Right renal cortex interstitium (tissue), 3 donors: ENCODE measurements around the gene AOPEP. TPM values are rescaled to one million over a fixed set of nuclear protein-coding genes. Genes with fewer than 3 reads are reported as not detected.
"Not testable (repeated sequence)": the region's sequence is repeated elsewhere in the genome, so short reads cannot be mapped to it uniquely, and the experiment has no call there.

Experiments
- DNase-seq, 3 donors: peaks; one replicate each; pipeline ENCODE4 v3.0.0-alpha.2; 2013; ENCODE audit warnings: low read depth in 3 of 3, low spot score in 2 of 3
- polyA plus RNA-seq, 3 donors: library from polyadenylated mRNA; unstranded; fragments of 120-200 nt; gene quantifications; one replicate each; pipeline ENCODE4 v1.2.1, GENCODE V29; 2013; ENCODE audit not compliant: insufficient read length in 3 of 3

AOPEP gene
- polyA plus RNA-seq, 3 donors, result 47.3 to 58.7 (median 51.8) TPM

GRCh38 chr9:94923326-94924089, 197.0 kb downstream of the AOPEP start:
- no peak for DNase-seq

- DNase-seq, result no peak
These were observed 199.4 kb downstream of the AOPEP start for GRCh38 chr9:94925751-94926430.

- no peak for DNase-seq
These were observed 199.9 kb downstream of the AOPEP start for GRCh38 chr9:94926431-94926800.

- no peak for DNase-seq
These were observed 200.7 kb downstream of the AOPEP start for GRCh38 chr9:94927048-94927761.

- no peak for DNase-seq
These were observed 201.5 kb downstream of the AOPEP start for GRCh38 chr9:94927762-94928670.

- DNase-seq, result no peak
These were observed 202.3 kb downstream of the AOPEP start for GRCh38 chr9:94928691-94929368.

- DNase-seq, result no peak
These were observed 202.9 kb downstream of the AOPEP start for GRCh38 chr9:94929369-94929756.

- no peak for DNase-seq
These were observed 204.6 kb downstream of the AOPEP start for GRCh38 chr9:94931036-94931633.

- no peak for DNase-seq
These were observed 205.2 kb downstream of the AOPEP start for GRCh38 chr9:94931740-94932139.

GRCh38 chr9:94932652-94933510, 206.4 kb downstream of the AOPEP start:
- no peak for DNase-seq

GRCh38 chr9:94933511-94933828, 207.0 kb downstream of the AOPEP start:
- no peak for DNase-seq

- no peak for DNase-seq
These were observed 208.4 kb downstream of the AOPEP start for GRCh38 chr9:94934816-94935328.

- no peak for DNase-seq
These were observed 208.9 kb downstream of the AOPEP start for GRCh38 chr9:94935396-94935795.

- no peak for DNase-seq
These were observed 209.9 kb downstream of the AOPEP start for GRCh38 chr9:94936419-94936818.

- no peak for DNase-seq
These were observed 210.9 kb downstream of the AOPEP start for GRCh38 chr9:94937214-94937903.

GRCh38 chr9:94938384-94938783, 211.9 kb downstream of the AOPEP start:
- DNase-seq, result no peak

- not testable (repeated sequence) for DNase-seq
These were observed 213.8 kb downstream of the AOPEP start for GRCh38 chr9:94940296-94940695.
